Keratinocyte (primary cell): ENCODE data around the gene RAB6A. TPM values are rescaled to one million over a fixed set of nuclear protein-coding genes. Genes with fewer than 3 reads are reported as not detected.

ENCODE experiments used
- DNase-seq: peaks from one replicate; pipeline ENCODE4 v3.0.0-alpha.2; 2011; ENCODE audit warnings: low read depth, missing footprints, low spot score
- FAIRE-seq: peaks from 2 replicates; lab custom pipeline; 2011; peaks lifted over from hg19 to GRCh38; lab: Jason Lieb, UNC
- H2AFZ ChIP-seq: 2 replicates; pipeline ENCODE4 v1.6.0; 2012; ENCODE audit warnings: low read length, control low read depth, inconsistent platforms; ENCODE audit not compliant: control insufficient read depth
- H3K27ac ChIP-seq: 2 replicates; pipeline ENCODE4 v1.5.1; 2011; ENCODE audit warnings: low read length; ENCODE audit not compliant: control insufficient read depth, insufficient read depth
- H3K27me3 ChIP-seq: 3 replicates; pipeline ENCODE4 v1.6.0; 2011; ENCODE audit warnings: low read length; ENCODE audit not compliant: control insufficient read depth, insufficient read depth; ENCODE audit errors: extremely low read depth
- H3K36me3 ChIP-seq, 2 experiments: 2 replicates in 1 of 2; 3 replicates in 1 of 2; pipeline ENCODE4 v1.5.1; 2011; ENCODE audit warnings: low read length in 2 of 2, mild to moderate bottlenecking in 1 of 2; ENCODE audit not compliant: control insufficient read depth in 2 of 2, insufficient read depth in 2 of 2; ENCODE audit errors: extremely low read depth in 1 of 2
- H3K4me1 ChIP-seq: 3 replicates; pipeline ENCODE4 v1.5.1; 2011; ENCODE audit warnings: low read length; ENCODE audit not compliant: control insufficient read depth, insufficient read depth; ENCODE audit errors: extremely low read depth
- H3K4me2 ChIP-seq: 3 replicates; pipeline ENCODE4 v1.6.0; 2011; ENCODE audit warnings: low read depth, low read length; ENCODE audit not compliant: control insufficient read depth, insufficient read depth; ENCODE audit errors: extremely low read depth
- H3K4me3 ChIP-seq, 3 experiments: fragments of 200-600 bp in 1 of 3; sonication (generic) in 1 of 3; 2 replicates in 2 of 3; 3 replicates in 1 of 3; pipeline ENCODE4 v1.5.1; 2011 to 2016; ENCODE audit warnings: low read length in 3 of 3, mild to moderate bottlenecking in 3 of 3, control low read depth in 2 of 3, inconsistent platforms in 1 of 3, low read depth in 1 of 3, mixed read lengths in 1 of 3, mixed run types in 1 of 3, moderate library complexity in 1 of 3; ENCODE audit not compliant: control insufficient read depth in 2 of 3, insufficient read depth in 2 of 3; ENCODE audit errors: extremely low read depth in 1 of 3
- H3K79me2 ChIP-seq: 2 replicates; pipeline ENCODE4 v1.6.0; 2012; ENCODE audit warnings: low read length; ENCODE audit not compliant: control insufficient read depth, insufficient read depth
- H3K9ac ChIP-seq: 3 replicates; pipeline ENCODE4 v1.6.0; 2011; ENCODE audit warnings: low read length; ENCODE audit not compliant: control insufficient read depth, insufficient read depth; ENCODE audit errors: extremely low read depth
- H3K9me1 ChIP-seq: 3 replicates; pipeline ENCODE4 v1.6.0; 2011; ENCODE audit warnings: low read length; ENCODE audit not compliant: control insufficient read depth, insufficient read depth; ENCODE audit errors: extremely low read depth
- H3K9me3 ChIP-seq: 2 replicates; pipeline ENCODE4 v1.5.1; 2012; ENCODE audit warnings: low read depth, low read length; ENCODE audit not compliant: control insufficient read depth
- H4K20me1 ChIP-seq: 3 replicates; pipeline ENCODE4 v1.6.0; 2011; ENCODE audit warnings: low read length; ENCODE audit not compliant: control insufficient read depth, insufficient read depth; ENCODE audit errors: extremely low read depth
- EZH2 ChIP-seq: IDR thresholded peaks from one replicate; pipeline ENCODE4 v1.6.1; 2012; ENCODE audit warnings: inconsistent platforms, mild to moderate bottlenecking, low read length, moderate library complexity
- dilution Hi-C: fragments of 300-500 bp; cut with MboI; formaldehyde crosslinking; loops from one replicate; pipeline ENCODE4 v1.7.0; 2020; ENCODE audit warnings: low sequenced_read_pairs; ENCODE audit not compliant: extremely low pct_ligation_motif_present
- polyA plus RNA-seq, 5 experiments: library from polyadenylated mRNA; depleted of rRNA in 3 of 5; stranded (reverse) in 3 of 5; stranded (forward) in 1 of 5; unstranded in 1 of 5; fragments of >200 nt; gene quantifications; 1 replicate in 1 of 5; 2 replicates in 3 of 5; 3 replicates in 1 of 5; pipeline versions ENCODE4 v1.2.1 to v1.2.3, GENCODE V29; 2011 to 2012; ENCODE audit warnings: missing spikeins in 2 of 5, low read depth in 1 of 5, low replicate concordance in 1 of 5
- TF ChIP-seq, protein P1 (sequence below), 3 experiments: IDR thresholded peaks in 1 of 3; conservative IDR thresholded peaks in 1 of 3; optimal IDR thresholded peaks in 1 of 3; 2 replicates in 2 of 3; 3 replicates in 1 of 3; pipeline versions ENCODE3 to v1.5.1; 2011; ENCODE audit warnings: low read length in 3 of 3, mild to moderate bottlenecking in 3 of 3, moderate library complexity in 2 of 3, control low read depth in 1 of 3, inconsistent platforms in 1 of 3; ENCODE audit not compliant: insufficient read depth in 2 of 3; ENCODE audit errors: extremely low read depth in 1 of 3

Gene RAB6A
- polyA plus RNA-seq, 1 donor (not counting 4 experiments of a cell fraction or from before 2014, with no cell fraction given): 142 TPM

DNA sequence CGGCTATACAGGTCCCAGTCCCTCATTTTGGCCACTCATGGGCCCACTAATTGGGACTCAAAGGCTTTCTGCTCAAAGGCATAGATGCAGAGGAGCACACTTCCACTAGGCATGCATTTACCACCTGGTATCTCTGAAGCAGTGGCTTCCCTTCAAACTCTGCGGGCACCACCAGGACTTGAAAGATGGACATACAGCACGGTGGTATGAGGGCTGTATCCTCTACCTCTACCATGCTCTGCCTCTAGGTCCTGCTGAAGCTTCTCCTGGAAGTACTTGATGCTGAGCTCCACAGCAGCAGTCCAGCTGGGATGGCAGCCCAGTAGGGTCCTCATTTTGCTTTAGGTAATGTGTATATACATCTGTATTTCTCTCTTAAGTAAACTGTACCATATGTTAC, 49.9 kb downstream of the RAB6A start:
- H3K79me2 ChIP-seq: peaks cover 3% of the 10 kb centered on the region
- no peak overlapping the region for H3K9ac ChIP-seq
- no peaks in the 10 kb centered on the region for H3K9me1 ChIP-seq
- H3K4me1 ChIP-seq: no peaks in the 10 kb centered on the region
- H4K20me1 ChIP-seq: no peaks in the 10 kb centered on the region
- FAIRE-seq (no peak), DNase-seq (no peak)
- no peak for TF ChIP-seq EZH2
- TF ChIP-seq, protein P1, sequence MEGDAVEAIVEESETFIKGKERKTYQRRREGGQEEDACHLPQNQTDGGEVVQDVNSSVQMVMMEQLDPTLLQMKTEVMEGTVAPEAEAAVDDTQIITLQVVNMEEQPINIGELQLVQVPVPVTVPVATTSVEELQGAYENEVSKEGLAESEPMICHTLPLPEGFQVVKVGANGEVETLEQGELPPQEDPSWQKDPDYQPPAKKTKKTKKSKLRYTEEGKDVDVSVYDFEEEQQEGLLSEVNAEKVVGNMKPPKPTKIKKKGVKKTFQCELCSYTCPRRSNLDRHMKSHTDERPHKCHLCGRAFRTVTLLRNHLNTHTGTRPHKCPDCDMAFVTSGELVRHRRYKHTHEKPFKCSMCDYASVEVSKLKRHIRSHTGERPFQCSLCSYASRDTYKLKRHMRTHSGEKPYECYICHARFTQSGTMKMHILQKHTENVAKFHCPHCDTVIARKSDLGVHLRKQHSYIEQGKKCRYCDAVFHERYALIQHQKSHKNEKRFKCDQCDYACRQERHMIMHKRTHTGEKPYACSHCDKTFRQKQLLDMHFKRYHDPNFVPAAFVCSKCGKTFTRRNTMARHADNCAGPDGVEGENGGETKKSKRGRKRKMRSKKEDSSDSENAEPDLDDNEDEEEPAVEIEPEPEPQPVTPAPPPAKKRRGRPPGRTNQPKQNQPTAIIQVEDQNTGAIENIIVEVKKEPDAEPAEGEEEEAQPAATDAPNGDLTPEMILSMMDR (optimal IDR thresholded peaks at IDR 0.05 in 1 of 3, IDR thresholded peaks at IDR 0.05 in 1 of 3, conservative IDR thresholded peaks at IDR 0.05 in 1 of 3; ENCODE audit: extremely low read depth in 1 of 3, insufficient read depth in 2 of 3, low read length in 3 of 3): no peak
- H3K36me3 ChIP-seq: peaks cover 8 to 9% of the 10 kb centered on the region in 2 experiments
- H3K9me3 ChIP-seq: no peaks in the 10 kb centered on the region
- dilution Hi-C loops: no loop called here
- no peak overlapping the region for H2AFZ ChIP-seq
- no peak overlapping the region for H3K4me2 ChIP-seq
- H3K27ac ChIP-seq: no peak overlapping the region
- H3K27me3 ChIP-seq: no peaks in the 10 kb centered on the region
- no peak overlapping the region for H3K4me3 ChIP-seq

DNA sequence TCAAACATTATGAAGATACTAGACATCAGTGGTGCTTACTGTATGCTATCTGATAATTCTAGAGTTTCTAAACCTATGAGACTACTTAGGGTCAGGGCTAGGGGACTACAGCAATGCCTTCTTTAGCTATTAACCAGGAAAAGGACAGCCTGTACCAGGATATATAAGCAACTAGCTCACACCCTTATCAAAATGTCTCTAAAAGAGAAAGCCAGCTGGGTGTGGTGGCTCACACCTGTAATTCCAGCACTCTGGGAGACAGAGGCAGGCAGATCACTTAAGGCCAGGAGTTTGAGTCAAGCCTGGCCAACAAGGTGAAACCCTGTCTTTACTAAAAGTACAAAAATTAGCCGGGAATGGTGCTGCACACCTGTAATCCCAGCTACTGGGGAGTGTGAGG, 55.8 kb downstream of the RAB6A start:
- H3K4me3 ChIP-seq: no peak overlapping the region
- H3K9ac ChIP-seq: no peak overlapping the region
- TF ChIP-seq, protein P1 (optimal IDR thresholded peaks at IDR 0.05 in 1 of 3, IDR thresholded peaks at IDR 0.05 in 1 of 3, conservative IDR thresholded peaks at IDR 0.05 in 1 of 3; ENCODE audit: extremely low read depth in 1 of 3, insufficient read depth in 2 of 3, low read length in 3 of 3): no peak
- TF ChIP-seq EZH2: no peak
- no peaks in the 10 kb centered on the region for H3K27me3 ChIP-seq
- DNase-seq: no peak
- no peaks in the 10 kb centered on the region for H3K9me3 ChIP-seq
- no peaks in the 10 kb centered on the region for H4K20me1 ChIP-seq
- H3K79me2 ChIP-seq: no peaks in the 10 kb centered on the region
- no peaks in the 10 kb centered on the region for H3K9me1 ChIP-seq
- no peaks in the 10 kb centered on the region for H3K4me1 ChIP-seq
- no peak overlapping the region for H3K27ac ChIP-seq
- H3K4me2 ChIP-seq: no peak overlapping the region
- H2AFZ ChIP-seq: no peak overlapping the region
- FAIRE-seq: no peak
- dilution Hi-C loops: no loop called here
- peaks cover 0 to 3% of the 10 kb centered on the region in 2 experiments for H3K36me3 ChIP-seq
